Endothelial cell of hepatic sinusoid (primary cell): Measurements from ENCODE around the gene KNG1.
"Not testable (repeated sequence)": the region's sequence is repeated elsewhere in the genome, so short reads cannot be mapped to it uniquely, and the experiment has no call there.

Experiments
- in situ Hi-C: cut with HindIII; loops from 2 replicates; pipeline ENCODE4 v1.10.0; 2017; ENCODE audit warnings: low sequenced_read_pairs

The KNG1 gene

DNA sequence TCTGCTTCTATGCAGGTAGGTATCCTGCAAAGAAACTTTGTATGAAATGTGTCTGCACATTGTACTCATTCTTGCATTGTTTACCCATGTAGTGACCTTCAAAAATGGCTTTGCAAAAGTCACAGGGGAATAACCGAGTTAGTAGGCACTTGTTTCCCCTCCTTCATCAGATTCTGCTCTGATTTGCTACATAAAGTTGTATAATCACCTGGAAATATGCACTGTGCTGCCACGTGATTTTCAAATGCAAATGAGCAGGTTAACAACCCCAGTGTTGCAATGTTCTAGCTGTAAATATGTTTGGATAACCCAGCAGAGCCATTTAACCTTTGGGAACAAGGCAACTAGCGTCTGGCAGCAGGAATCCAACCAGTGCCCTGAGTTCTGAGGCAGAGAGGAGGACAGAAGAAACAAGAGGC is at the start of gene KNG1:
Gene KNG1, plus strand, starts transcription at position 321 of the 419 bp plus-strand sequence. CDS start 184 bp downstream, outside the sequence.
- in situ Hi-C loops = no loop called here

DNA sequence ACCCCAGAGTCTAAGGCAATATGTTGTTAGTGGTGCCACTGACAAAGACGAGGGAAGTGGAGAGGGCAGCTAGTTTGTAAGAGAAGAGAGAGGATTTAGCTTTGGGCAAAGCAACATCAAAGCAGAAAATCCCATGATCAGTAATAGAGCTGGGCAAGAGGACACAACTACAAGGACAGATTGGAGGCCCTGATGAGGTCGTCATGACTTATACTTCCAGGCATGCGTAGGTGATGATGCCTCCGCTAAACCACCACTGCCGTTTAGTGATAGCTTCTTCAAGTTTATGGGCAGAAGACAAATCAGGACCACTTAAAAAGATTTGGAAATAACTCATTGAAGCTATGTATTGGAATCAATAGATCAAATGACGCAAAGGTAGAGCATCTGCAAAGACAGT is 48.7 kb upstream of the KNG1 start:
- in situ Hi-C loops = no loop called here

DNA sequence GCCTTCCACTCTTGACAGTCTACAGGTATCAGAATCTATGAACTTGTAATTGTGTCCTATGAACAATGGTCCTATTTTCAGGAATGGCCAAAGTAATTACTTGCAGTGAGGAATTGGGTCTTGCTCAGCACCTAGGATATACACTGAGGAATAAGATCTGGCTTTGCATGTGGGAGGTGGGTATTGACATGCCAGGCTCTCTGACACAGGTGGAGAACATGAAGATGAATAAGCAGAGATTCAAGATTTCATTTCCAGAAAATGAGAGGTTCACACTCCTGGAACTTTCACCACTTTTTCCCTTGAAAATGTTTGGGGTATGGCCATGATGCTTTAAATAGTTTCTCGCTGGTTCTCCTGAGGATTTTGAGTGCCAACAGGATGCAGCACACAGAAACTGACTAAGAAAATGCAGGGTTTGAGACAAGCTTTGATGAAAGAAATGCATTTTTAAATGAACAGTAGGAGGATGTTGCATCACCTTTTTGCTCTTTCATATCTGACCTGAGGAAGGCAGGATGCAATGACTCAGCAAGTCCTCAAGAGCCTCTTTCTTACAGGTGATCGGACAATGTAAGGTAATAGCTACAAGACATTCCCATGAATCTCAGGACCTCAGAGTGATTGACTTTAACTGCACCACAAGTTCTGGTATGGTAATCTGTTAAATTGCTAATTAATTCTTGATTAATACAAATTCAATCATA is 47.6 kb upstream of the KNG1 start:
- in situ Hi-C loops = no loop called here

DNA sequence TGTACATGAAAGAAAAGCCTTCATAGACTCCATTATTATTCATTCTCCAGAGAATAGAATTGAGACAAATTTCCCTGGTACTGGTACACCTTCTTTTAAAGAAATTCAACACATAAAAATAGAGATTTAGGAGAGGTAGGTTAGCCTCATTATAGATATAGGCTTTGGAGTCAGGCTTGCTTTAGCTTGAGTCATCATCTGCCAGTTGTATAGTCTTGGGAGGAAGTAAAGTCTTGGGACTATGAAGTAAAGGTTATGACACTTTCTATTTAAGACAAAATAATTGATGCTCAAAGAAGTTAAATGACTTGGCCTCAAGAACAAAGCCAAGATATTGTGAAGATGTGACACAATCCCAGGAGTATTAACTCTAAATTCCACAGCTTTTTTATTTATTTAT is 47.0 kb upstream of the KNG1 start:
- in situ Hi-C loops = no loop called here

DNA sequence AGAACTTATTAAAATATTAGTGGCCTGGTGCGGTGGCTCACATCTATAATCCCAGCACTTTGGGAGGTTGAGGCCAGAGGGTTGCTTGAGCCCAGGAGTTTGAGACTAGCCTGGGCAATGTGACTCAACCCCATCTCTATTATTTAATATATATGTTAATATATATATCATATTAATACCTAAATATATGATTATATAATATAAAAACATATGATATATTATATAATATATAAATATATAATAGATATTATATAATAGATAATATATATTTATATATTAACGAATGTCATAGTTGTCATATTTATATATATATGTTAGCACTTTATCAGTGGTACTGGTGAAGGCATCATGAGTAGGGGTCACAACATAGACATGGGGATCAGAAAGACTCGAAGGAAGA is 46.1 kb upstream of the KNG1 start:
- in situ Hi-C loops = no loop called here

DNA sequence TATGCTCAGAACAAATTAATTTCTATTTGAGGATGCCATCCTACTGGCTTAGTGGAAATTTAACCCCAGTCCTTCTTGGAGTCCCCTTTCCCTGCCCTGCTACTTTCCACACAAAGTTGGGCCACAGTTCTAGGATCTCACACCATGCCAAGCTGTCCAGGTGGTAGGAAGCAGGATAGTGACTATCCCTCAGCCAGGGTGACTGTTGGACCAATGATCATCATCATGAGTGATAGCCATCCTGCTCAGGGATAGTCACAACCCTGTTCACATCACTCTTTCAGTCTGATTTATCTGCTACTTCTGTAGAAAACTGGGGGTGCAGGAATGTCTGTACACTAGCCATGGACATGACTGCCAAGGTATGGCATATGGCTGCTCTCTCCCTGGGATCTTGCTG is 38.6 kb upstream of the KNG1 start:
- in situ Hi-C loops = no loop called here

DNA sequence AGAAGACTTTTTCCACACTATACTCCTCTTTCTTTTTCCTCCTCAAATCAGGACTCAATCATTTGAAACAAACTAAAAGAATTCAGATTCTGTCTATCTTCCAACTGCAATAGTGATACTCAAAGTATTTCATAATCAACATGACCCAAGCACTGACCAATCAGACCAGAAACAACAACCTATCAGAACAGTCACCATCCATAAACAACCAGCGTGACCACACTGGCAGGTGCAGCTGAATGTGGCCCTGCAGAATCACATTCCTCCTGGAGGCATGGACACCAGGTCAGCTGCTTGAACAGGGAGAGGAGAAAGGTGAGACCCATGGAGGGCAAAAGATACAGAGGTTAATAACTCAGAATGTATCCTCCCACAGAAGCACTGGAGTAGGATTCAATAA is 38.0 kb upstream of the KNG1 start:
- in situ Hi-C loops = no loop called here

DNA sequence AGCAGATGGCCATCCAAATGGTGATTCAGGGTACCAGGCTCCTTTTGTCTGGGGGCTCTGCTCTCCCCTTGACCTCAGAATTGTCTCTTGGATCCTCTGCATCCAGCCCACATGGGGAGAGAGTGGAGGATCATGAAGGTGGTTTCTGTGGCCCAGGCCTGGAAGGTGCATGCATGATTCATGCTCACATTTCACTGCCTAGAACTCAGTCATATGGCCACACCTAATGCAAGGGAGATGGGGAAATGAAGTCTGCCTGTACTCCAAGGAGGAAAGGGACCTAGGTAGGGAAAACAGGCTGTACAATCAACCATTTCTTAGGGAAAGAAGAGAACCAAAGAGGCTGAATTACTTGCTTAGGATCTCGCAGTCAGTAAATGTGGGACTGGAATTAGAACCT is 36.3 kb upstream of the KNG1 start:
- in situ Hi-C loops = no loop called here

DNA sequence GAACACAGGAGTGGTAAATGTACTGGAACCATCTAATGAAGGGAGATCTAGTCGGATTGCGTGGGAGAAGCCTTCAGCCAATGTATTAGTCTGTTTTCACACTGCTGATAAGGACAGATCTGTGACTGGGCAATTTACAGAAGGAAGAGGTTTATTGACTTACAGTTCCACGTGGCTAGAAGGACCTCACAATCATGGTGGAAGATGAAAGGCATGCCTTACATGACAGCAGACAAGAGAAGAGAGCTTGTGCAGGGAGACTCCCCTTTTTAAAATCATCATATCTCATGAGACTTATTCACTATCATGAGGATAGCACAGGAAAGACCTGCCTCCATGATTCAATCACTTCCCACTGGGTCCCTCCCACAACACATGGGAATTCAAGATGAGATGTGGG is 34.3 kb upstream of the KNG1 start:
- in situ Hi-C loops = no loop called here

DNA sequence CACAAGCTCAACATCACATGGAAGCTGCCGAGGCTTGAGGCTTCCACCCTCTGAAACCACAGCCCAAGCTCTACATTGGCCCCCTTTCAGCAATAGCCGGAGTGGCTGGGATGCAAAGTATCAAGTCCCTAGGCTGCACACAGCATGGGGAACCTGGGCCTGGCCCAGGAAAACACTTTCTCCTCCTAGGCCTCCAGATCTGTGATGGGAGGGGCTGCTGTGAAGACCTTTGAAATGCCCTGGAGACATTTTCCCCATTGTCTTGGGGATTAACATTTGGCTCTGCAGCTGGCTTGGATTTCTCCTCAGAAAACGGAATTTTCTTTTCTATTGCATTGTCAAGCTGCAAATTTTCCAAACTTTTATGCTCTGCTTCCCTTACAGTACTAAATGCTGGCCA is 33.2 kb upstream of the KNG1 start:
- in situ Hi-C loops = no loop called here

DNA sequence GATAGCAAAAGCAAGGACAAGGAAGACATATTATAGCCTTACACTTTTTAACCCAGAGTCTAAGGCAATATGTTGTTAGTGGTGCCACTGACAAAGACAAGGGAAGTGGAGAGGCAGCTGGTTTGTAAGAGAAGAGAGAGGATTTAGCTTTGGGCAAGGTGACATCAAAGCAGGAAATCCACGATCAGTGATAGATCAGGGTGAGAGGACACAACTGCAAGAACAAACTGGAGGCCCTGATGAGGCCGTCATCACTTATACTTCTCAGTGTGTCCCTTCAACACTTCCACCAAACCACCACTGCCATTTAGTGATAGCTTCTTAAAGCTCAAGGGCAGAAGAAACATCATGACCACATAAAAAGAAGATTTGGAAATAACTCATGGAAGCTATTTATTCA is 30.7 kb upstream of the KNG1 start:
- in situ Hi-C loops = not testable (repeated sequence)

DNA sequence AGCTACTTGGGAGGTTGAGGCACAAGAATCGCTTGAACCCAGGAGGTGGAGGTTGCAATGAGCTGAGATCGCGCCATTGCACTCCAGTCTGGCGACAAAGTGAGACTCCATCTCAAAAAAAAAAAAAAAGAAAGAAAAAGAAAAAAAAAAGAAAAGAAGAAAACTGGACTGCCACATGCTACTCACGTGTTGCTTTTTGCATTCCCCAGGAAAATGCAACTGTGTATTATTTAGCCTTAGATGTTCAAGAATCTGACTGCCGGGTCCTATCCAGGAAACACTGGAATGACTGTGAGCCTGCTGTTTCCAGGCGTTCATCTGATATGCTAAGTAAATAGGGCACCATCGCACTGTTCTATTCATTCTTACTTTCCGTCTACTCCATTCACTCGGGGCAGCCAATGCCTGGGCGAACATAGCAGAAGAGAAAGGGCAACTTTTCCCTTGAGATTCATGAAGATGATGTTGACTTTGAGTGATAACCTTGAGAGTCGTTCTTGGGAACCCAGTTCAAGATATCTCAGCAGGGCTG is 30.0 kb upstream of the KNG1 start:
- in situ Hi-C loops = no loop called here

DNA sequence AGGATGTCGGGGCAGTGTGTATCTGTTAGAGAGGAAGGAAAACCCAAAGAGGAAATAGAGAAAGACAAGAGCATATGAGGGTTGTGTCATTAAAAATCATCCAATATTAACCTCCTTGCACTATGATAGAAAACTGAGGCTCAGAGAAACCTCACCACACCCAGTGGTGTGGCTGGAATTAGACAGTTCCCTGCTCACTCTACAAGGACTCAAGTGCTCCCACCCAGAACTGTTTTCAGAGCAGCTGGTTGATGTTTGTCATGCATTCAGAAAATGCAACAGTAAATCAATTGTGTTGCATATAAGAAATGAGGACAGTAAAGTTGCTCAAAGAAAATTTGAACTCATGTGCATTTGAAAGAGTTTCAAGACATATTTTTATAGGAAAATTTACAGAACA is 26.9 kb upstream of the KNG1 start:
- in situ Hi-C loops = not testable (repeated sequence)

DNA sequence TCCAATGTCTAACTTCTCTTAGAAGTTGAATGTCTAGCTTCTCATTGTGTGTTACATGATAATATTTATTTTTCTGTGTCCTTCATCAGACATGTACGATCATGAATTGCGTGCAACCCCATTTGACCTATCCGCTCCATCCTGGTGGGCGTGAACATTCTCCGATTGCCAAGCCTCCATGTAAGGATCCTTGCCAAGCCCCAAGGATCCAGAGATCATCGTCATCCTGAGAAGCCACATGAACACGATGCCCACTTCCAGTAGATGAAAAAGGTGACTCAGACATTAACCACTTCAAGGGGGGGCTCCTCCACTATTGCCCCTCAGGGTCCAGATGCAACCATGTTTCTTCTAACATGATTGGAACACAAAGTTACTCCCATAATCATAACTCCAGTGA is 25.5 kb upstream of the KNG1 start:
- in situ Hi-C loops = no loop called here

DNA sequence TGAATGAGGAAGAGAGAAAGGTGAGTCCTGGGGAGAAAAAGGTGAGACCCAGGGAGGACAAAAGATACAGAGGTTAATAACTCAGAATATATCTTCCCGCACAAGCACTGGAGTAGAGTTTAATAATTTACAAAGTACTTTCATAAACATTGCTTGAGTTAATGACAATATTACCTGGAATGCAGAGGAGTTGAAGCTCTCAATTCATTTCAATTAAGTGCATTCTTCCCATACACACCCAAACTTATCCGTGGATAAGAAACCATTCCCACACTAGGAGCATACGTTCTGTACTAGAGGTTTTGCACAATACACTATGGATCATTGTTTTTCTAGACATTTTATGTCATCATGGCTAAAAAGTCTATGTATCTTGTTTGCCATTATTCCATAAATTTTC is 23.3 kb upstream of the KNG1 start:
- in situ Hi-C loops = no loop called here

DNA sequence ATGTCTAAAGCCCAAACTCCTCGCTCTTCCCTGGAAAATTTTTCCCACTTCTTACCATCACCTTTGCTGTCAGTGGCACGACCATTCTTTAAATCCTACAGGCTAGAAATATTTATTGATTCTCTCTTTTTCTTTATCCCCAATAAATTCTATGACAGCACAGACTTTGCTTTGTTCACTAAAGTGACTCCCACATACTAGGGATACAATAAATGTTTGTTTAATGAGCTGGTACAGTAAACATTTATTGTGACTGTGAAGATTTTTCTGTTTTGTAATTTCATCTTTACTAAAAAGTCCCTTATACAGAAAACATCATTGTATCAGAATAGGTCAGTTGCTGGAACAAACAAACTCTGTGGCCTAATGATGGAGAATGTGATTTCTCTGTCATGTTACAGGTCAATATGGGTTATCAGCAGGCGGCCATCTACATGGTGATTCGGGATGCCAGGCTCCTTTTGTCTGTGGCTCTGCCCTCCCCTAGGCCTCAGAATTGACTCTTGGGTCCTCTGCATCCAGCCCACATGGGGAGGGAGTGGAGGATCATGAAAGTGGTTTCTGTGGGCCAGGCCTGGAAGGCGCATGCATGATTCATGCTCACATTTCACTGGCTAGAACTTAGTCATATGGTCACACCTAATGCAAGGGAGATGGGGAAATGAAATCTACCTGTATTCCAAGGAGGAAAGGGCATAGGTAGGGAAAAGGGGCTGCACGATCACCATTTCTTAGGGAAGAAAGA is 22.7 kb upstream of the KNG1 start:
- in situ Hi-C loops = no loop called here

DNA sequence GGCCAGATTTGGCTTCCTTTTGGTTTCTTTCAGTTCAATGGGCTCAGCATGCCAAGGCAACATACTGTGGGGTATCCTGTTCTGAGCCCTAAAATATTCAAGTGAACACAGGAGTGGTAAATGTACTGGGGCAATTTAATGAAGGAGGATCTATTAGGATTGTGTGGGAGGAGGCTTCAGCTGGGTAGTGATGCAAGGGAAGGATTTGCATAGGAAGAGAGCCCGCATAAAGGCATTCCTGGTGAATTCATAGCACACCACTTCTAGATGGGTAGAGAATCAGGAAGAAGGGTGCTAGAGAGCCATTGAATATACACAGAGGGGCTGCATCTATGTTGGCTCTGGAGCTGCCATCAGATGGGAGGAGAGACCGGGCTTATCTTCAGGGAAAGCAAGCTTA is 20.6 kb upstream of the KNG1 start:
- in situ Hi-C loops = no loop called here

DNA sequence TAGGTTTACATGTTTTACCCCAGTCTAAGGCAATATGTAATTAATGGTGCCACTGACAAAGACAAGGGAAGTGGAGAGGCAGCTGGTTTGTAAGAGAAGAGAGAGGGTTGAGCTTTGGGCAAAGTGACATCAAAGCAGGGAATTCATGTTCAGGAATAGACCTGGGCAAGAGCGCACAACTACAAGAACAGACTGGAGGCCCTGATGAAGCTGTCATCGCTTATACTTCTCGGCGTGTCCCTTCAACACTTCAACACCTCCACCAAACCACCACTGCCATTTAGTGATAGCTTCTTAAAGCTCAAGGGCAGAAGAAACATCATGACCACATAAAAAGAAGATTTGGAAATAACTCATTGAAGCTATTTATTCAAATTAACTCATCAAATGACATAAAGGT is 19.6 kb upstream of the KNG1 start:
- in situ Hi-C loops = no loop called here

DNA sequence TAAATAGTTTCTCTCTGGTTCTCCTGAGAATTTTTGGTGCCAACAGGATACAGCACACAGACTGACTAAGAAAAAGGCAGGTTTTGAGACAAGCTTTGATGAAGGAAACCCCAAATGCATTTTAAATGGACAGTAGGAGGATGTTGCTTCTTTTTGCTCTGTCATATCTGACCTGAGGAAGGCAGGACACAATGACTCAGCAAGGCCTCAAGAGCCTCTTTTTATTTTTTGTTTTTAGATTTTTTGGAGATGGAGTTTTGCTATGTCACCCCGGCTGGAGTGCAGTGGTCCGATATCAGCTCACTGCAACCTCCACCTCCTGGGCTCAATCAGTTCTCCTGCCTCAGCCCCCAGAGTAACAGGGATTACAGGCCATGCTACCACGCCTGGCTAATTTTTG is 16.9 kb upstream of the KNG1 start:
- in situ Hi-C loops = no loop called here

DNA sequence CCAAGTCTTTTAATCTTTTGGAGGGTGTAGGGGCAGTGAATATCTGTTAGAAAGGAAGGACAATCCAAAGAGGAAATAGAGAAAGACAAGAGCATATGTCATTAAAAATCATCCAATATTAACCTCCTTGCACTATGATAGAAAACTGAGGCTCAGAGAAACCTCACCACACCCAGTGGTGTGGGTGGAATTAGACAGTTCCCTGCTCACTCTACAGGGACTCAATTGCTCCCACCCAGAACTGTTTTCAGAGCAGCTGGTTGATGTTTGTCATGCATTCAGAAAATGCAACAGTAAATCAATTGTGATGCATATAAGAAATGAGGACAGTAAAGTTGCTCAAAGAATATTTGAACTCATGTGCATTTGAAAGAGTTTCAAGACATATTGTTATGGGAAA is 14.7 kb upstream of the KNG1 start:
- in situ Hi-C loops = not testable (repeated sequence)

DNA sequence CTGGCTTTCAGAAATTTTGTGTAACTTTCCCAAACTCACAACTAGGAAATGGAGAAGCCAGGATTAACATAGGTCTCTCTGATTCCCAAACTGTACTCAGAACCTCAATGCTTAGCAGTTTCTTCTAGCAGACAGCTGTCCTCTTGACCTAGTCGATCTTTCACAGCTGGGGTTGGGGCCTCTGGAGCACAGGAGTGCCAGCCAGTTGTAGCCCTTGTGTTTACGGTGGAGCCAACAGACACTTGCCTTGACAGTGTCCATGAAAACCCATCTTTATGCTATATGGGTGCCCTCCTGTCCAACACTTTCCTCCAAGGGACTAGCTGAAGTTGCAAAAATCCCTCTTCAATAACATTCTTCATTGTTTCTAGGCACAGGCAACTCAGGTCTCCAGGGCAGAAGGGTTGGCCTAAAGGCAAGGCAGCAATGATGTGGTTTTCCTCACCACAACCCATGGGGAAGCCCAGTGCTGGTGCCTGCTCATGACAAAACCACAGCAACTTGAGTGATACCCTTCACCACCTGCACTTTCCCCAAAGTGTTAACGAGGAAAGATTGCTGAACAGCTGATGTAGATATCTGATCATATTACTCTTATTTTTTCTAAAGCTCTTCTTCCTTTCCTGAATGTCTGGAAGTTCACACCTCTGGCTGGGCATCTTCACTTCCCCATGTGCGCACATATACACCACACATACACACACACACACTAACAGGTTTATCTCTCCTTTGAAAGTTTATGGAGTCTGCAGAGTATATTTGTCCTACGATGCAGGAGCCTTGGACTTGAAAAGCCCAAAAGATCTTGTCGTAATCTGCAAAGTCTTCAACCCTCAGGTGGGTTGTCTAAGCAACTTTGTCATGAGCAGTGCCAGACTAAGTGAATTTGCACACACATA is 11.0 kb upstream of the KNG1 start:
- in situ Hi-C loops = no loop called here
